ENCODE measurements around the gene TBX10. TPM values are rescaled to one million over a fixed set of nuclear protein-coding genes. Genes with fewer than 3 reads are reported as not detected.
"Not testable (repeated sequence)": the region's sequence is repeated elsewhere in the genome, so short reads cannot be mapped to it uniquely, and the experiment has no call there.

The TBX10 gene
- total RNA-seq, 1 donor from 2014 or later, result not detected

DNA sequence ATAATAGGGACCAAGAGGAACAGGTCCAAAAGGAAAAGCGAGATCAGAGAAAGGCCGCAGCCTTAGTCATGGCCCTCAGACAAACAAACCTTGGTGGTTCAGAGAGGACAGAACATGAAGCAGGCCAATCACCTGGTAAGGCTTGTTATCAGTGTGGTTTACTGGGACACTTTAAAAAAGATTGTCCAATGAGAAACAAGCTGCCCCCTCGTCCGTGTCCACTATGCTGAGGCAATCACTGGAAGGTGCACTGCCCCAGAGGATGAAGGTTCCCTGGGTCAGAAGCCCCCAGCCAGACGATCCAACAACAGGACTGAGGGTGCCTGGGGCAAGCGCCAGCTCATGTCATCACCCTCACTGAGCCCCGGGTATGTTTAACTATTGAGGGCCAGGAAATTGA, 16.7 kb downstream of the TBX10 start:
- H3K36me3 Mint-ChIP-seq (ENCODE audit: insufficient read depth); H3K4me3 Mint-ChIP-seq (ENCODE audit: low read depth); H3K9me3 Mint-ChIP-seq (ENCODE audit: low read depth); DNase-seq (ENCODE audit: low spot score, unreplicated experiment); H3K27ac Mint-ChIP-seq: not testable (repeated sequence)
- Mint-ChIP-seq H3K27me3 (peaks cover 30% of the 10 kb centered on the region), H3K4me1 (ENCODE audit: low read depth) (peaks cover 17% of the 10 kb centered on the region)

DNA sequence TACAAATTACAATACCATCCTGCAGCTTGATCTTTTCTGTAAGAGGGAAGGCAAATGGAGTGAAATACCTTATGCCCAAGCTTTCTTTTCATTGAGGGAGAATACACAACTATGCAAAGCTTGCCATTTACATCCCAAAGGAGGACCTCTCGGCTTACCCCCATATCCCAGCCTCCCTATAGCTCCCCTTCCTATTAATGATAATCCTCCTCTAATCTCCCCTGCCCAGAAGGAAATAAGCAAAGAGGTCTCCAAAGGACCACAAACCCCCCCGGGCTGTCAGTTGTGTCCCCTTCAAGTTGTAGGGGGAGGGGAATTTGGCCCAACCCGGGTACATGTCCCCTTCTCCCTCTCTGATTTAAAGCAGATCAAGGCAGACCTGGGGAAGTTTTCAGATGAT, 17.6 kb downstream of the TBX10 start:
- not testable (repeated sequence) for H3K27ac Mint-ChIP-seq; H3K36me3 Mint-ChIP-seq (ENCODE audit: insufficient read depth); DNase-seq (ENCODE audit: low spot score, unreplicated experiment); H3K9me3 Mint-ChIP-seq (ENCODE audit: low read depth)
- peaks cover 39% of the 10 kb centered on the region for H3K27me3 Mint-ChIP-seq
- H3K4me1 Mint-ChIP-seq (ENCODE audit: low read depth), result peaks cover 23% of the 10 kb centered on the region
- H3K4me3 Mint-ChIP-seq (ENCODE audit: low read depth), result peak overlapping the region; percentile 89

DNA sequence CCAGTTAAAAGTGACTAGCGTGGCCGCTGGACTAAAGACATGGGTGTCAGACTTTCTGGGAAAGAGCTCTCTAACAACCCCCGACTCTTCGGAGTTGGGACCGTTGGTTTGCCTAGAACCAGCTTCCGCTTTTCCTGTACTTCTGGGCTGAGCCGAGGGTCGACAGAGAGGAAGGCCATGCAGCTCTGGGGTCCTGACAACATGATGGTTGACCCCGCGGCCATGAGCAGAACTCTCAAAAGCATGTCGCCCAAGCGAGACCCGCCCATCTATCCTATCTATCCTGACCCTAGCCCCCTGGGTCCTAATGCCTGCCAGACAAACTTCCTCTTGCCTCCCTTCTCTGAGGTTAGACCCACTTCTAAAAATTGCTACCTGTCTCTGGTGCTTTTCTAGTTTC, 18.9 kb downstream of the TBX10 start:
- H3K9me3 Mint-ChIP-seq (ENCODE audit: low read depth); H3K36me3 Mint-ChIP-seq (ENCODE audit: insufficient read depth); DNase-seq (ENCODE audit: low spot score, unreplicated experiment): not testable (repeated sequence)
- H3K27ac Mint-ChIP-seq, result peak overlapping the region; percentile 50
- H3K4me3 Mint-ChIP-seq (ENCODE audit: low read depth), result peak overlapping the region; percentile 89
- peaks cover 40% of the 10 kb centered on the region for H3K27me3 Mint-ChIP-seq
- peaks cover 23% of the 10 kb centered on the region for H3K4me1 Mint-ChIP-seq (ENCODE audit: low read depth)

DNA sequence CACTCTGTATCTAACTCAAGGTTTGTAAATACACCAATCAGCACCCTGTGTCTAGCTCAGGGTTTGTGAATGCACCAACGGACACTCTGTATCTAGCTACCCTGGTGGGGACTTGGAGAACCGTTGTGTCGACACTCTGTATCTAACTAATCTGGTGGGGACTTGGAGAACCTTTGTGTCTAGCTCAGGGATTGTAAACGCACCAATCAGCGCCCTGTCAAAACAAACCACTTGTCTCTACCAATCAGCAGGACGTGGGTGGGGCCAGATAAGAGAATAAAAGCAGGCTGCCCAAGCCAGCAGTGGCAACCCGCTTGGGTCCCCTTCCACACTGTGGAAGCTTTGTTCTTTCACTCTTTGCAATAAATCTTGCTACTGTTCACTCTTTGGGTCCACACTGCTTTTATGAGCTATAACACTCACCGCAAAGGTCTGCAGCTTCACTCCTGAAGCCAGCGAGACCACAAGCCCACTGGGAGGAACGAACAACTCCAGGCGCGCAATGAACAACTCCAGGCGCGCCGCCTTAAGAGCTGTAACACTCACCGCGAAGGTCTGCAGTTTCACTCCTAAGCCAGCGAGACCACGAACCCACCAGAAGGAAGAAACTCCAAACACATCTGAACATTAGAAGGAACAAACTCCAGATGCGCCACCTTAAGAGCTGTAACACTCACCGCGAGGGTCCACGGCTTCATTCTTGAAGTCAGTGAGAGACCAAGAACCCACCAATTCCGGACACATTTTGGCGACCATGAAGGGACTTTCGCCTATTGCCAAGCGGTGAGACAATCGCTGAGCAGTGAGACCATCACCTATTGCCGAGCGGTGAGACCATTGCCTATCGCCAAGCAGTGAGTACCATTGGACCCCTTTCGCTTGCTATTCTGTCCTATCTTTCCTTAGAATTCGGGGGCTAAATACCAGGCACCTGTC, 19.6 kb downstream of the TBX10 start:
- H3K27ac Mint-ChIP-seq, result peak overlapping the region; percentile 50
- not testable (repeated sequence) for DNase-seq (ENCODE audit: low spot score, unreplicated experiment); H3K36me3 Mint-ChIP-seq (ENCODE audit: insufficient read depth); H3K9me3 Mint-ChIP-seq (ENCODE audit: low read depth)
- peaks cover 23% of the 10 kb centered on the region for H3K4me1 Mint-ChIP-seq (ENCODE audit: low read depth)
- H3K4me3 Mint-ChIP-seq (ENCODE audit: low read depth), result peak overlapping the region; percentile 89
- H3K27me3 Mint-ChIP-seq, result peaks cover 40% of the 10 kb centered on the region

DNA sequence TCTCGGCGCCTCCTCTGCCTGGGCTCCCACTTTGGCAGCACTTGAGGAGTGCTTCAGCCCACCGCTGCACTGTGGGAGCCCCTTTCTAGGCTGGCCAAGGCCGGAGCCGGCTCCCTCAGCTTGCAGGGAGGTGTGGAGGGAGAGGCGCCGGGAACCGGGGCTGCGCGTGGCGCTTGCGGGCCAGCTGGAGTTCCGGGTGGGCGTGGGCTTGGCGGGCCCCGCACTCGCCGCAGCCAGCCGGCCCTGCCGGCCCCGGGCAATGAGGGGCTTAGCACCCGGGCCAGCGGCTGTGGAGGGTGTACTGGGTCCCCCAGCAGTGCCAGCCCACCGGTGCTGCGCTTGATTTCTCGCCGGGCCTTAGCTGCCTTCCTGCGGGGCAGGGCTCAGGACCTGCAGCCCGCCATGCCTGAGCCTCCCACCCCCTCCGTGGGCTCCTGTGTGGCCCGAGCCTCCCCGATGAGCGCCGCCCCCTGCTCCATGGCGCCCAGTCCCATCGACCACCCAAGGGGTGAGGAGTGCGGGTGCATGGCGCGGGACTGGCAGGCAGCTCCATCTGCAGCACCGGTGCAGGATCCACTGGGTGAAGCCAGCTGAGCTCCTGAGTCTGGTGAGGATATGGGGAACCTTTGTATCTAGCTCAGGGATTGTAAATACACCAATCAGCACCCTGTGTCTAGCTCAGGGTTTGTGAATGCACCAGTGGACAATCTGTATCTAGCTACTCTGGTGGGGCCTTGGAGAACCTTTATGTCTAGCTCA, 20.5 kb downstream of the TBX10 start:
- not testable (repeated sequence) for H3K4me3 Mint-ChIP-seq (ENCODE audit: low read depth); DNase-seq (ENCODE audit: low spot score, unreplicated experiment); H3K9me3 Mint-ChIP-seq (ENCODE audit: low read depth); H3K27ac Mint-ChIP-seq; H3K36me3 Mint-ChIP-seq (ENCODE audit: insufficient read depth)
- H3K27me3 Mint-ChIP-seq, result peaks cover 40% of the 10 kb centered on the region
- H3K4me1 Mint-ChIP-seq (ENCODE audit: low read depth), result peaks cover 23% of the 10 kb centered on the region

DNA sequence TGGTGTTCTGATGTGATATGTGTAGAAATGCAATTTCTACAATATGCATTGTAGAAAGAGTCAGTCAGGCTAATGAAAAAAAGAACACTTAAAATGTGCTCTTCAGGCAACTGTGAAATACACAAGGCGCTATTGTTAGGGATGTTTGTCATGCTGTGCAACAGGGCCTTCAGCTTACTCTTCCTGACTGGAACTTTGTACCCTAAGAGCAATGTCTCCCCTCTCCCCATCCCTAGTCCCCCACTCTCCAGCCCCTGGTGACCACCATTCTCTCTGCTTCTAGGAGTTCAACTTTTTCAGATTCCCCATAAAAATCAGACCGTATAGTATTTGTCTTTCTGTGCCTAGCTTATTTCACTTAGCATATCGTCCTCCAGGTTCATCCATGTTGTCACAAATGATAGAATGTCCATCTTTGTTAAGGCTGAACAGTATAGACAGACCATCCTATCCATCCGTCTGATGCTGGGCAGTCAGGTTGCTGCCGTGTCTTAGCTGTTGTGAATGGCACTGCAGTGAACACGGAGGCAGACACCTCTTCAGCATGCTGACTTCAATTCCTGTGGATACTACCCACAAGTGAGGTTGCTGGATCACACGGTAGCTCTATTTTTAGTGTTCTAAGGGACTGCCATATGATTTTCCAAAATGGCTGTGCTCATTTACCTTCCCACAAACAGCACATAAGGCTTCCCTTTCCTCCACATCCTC, 22.2 kb downstream of the TBX10 start:
- H3K9me3 Mint-ChIP-seq (ENCODE audit: low read depth), result peaks cover 3% of the 10 kb centered on the region
- TF ChIP-seq, protein P1, sequence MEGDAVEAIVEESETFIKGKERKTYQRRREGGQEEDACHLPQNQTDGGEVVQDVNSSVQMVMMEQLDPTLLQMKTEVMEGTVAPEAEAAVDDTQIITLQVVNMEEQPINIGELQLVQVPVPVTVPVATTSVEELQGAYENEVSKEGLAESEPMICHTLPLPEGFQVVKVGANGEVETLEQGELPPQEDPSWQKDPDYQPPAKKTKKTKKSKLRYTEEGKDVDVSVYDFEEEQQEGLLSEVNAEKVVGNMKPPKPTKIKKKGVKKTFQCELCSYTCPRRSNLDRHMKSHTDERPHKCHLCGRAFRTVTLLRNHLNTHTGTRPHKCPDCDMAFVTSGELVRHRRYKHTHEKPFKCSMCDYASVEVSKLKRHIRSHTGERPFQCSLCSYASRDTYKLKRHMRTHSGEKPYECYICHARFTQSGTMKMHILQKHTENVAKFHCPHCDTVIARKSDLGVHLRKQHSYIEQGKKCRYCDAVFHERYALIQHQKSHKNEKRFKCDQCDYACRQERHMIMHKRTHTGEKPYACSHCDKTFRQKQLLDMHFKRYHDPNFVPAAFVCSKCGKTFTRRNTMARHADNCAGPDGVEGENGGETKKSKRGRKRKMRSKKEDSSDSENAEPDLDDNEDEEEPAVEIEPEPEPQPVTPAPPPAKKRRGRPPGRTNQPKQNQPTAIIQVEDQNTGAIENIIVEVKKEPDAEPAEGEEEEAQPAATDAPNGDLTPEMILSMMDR (IDR thresholded peaks at IDR 0.05; ENCODE audit: unreplicated experiment), result no peak
- H3K4me3 Mint-ChIP-seq (ENCODE audit: low read depth), result no peak overlapping the region
- peaks cover 23% of the 10 kb centered on the region for H3K4me1 Mint-ChIP-seq (ENCODE audit: low read depth)
- no peak for DNase-seq (ENCODE audit: low spot score, unreplicated experiment)
- peak overlapping the region; percentile 33 for H3K27ac Mint-ChIP-seq
- H3K27me3 Mint-ChIP-seq, result peaks cover 37% of the 10 kb centered on the region
- H3K36me3 Mint-ChIP-seq (ENCODE audit: insufficient read depth), result no peaks in the 10 kb centered on the region

DNA sequence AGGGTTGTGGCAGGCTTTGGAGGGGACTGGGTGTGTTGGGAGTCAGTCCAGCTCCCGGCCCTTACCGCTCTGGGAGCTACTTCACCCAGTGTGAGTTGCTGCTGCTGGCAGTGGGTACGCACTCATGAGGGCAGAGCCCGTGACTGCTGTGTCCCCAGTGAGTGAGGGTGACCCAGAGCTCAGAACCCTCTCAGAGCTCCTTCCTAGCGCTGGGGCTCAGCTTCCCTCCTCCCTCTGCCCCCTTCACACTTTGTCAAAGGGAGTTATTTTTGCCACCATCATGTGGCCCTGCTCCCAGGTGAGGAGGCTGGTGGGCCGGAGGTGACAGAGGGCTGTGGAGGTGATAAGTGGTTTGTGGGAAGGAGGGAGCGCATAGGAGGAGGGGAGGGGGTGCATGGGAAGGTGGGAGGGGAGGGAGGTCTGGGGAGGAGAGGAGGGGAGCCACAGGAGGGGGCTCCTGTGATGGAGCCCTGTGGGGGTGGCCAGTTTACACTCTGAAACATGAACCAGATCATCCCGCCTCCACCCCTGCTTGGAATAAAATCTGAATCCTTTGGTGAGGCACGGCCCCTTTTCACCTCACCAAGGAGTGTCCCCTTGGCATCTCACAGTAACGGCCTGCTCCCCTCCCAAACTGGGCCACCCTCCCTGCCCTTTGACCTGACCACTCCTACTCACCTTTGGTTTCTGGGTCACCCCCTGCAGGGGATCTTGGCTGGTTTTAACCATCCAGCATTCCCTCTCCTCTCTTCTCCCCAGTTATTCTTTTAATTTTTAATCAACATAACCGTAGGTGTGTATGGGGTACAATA, 22.9 kb downstream of the TBX10 start:
- Mint-ChIP-seq H3K4me3 (ENCODE audit: low read depth) (no peak overlapping the region), H3K9me3 (ENCODE audit: low read depth) (peaks cover 3% of the 10 kb centered on the region), H3K4me1 (ENCODE audit: low read depth) (peaks cover 23% of the 10 kb centered on the region), H3K27ac (peak overlapping the region; percentile 33), H3K36me3 (ENCODE audit: insufficient read depth) (no peaks in the 10 kb centered on the region), H3K27me3 (peaks cover 31% of the 10 kb centered on the region)
- DNase-seq (ENCODE audit: low spot score, unreplicated experiment), result no peak
- TF ChIP-seq, protein P1 (IDR thresholded peaks at IDR 0.05; ENCODE audit: unreplicated experiment), result no peak
